ENCODE measurements around the gene PSD2.

The PSD2 gene

DNA sequence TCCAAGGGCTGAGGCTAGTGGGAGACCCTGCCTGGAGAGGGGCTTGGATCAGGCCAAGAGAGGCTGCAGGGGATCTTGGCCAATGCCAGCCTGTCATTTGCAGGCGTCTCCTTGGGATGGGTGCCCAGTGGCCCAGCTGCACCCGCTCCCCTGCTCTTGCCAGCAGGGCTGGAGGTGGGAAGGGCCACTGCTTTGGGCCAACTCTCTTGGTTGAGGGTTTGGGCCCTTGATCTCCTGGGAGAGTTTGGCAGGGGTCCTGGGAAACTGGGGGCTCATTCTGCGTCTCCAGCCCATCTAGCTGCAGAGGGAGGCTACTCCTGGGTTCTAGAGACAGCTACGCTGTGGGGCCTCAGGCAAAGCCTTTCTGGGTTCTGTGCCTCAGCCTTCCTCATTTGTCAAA is 10.5 kb downstream of the PSD2 start:
- no peaks in the 10 kb centered on the region for H3K4me1 Mint-ChIP-seq
- H3K9me3 Mint-ChIP-seq, result no peaks in the 10 kb centered on the region
- H3K27ac Mint-ChIP-seq, result no peak overlapping the region
- DNase-seq, result no peak
- peaks cover 60% of the 10 kb centered on the region for H3K27me3 Mint-ChIP-seq (ENCODE audit: low read depth, poor library complexity)
- TF ChIP-seq, protein P1, sequence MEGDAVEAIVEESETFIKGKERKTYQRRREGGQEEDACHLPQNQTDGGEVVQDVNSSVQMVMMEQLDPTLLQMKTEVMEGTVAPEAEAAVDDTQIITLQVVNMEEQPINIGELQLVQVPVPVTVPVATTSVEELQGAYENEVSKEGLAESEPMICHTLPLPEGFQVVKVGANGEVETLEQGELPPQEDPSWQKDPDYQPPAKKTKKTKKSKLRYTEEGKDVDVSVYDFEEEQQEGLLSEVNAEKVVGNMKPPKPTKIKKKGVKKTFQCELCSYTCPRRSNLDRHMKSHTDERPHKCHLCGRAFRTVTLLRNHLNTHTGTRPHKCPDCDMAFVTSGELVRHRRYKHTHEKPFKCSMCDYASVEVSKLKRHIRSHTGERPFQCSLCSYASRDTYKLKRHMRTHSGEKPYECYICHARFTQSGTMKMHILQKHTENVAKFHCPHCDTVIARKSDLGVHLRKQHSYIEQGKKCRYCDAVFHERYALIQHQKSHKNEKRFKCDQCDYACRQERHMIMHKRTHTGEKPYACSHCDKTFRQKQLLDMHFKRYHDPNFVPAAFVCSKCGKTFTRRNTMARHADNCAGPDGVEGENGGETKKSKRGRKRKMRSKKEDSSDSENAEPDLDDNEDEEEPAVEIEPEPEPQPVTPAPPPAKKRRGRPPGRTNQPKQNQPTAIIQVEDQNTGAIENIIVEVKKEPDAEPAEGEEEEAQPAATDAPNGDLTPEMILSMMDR (IDR thresholded peaks at IDR 0.05), result no peak
- no peaks in the 10 kb centered on the region for H3K36me3 Mint-ChIP-seq (ENCODE audit: low read depth)
- H3K4me3 Mint-ChIP-seq, result no peak overlapping the region

DNA sequence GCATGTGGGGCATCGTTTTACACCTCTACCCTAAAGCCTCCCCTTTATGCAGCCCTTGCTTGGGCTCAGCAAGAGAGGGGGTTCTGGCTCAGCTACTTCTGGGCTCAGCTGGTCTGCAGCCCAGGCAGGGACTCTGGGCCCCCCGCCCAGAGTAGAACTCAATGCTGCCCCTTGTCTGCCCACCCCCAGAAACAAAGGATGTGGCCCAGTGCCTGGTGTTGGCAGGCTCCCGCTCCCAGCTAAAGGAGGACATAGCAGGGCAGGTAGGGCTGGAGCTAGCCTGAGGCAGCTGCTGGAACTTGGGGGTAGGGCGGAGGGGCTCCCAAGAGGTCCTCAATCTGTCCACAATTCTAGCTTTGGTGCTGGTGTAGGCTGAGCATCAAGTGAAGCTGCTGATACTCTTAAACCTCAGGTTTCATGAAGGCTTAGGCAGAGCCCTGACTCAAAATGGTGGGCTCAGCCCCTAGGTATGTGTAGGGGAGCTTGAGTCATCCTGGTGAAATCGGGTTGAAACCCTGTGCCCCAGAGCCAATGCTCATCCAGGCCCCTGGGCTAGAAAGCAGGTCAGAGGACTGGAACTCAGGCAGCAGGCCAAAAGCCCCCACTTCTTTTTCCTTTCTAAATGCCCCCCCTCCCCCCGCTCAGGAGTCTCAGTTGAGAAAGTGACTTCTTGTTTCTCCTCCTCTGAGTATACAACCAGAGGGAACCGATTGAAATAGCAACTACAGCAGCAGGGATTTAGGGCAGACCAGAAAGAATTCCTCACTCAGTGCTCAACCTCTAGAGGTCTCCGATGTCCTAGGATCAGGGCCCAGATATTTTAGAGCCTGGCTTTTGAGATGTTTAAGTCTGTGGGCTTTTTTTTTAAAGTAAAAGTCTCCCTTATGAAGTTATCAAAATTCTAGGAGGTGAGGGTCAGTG is 11.4 kb downstream of the PSD2 start:
- TF ChIP-seq, protein P1 (IDR thresholded peaks at IDR 0.05), result no peak
- no peak for DNase-seq
- H3K4me1 Mint-ChIP-seq, result no peaks in the 10 kb centered on the region
- H3K27ac Mint-ChIP-seq, result no peak overlapping the region
- peaks cover 58% of the 10 kb centered on the region for H3K27me3 Mint-ChIP-seq (ENCODE audit: low read depth, poor library complexity)
- H3K36me3 Mint-ChIP-seq (ENCODE audit: low read depth), result no peaks in the 10 kb centered on the region
- no peak overlapping the region for H3K4me3 Mint-ChIP-seq
- no peaks in the 10 kb centered on the region for H3K9me3 Mint-ChIP-seq

DNA sequence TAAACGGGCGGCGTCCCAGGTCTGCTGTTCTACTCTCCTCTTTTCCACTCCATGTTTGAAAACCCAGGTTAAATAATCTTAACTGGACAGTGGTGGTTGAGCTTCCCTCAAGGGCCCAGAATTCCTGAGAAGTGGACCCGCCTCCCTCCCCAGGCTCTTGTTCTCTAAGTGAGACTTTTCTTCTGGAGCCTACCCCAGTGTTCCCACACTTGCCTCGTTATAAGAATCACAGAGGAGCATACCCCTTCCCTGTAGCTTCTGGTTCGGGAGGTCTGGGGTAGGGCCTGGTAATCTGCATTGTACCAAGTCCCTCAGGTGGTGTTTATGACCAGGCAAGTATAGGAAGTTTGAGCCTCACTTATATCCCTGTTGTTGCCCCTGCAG is 12.0 kb downstream of the PSD2 start:
- Mint-ChIP-seq H3K27me3 (ENCODE audit: low read depth, poor library complexity) (peaks cover 55% of the 10 kb centered on the region), H3K36me3 (ENCODE audit: low read depth) (no peaks in the 10 kb centered on the region), H3K4me1 (no peaks in the 10 kb centered on the region), H3K4me3 (no peak overlapping the region), H3K27ac (no peak overlapping the region), H3K9me3 (no peaks in the 10 kb centered on the region)
- no peak for DNase-seq
- TF ChIP-seq, protein P1 (IDR thresholded peaks at IDR 0.05), result no peak

DNA sequence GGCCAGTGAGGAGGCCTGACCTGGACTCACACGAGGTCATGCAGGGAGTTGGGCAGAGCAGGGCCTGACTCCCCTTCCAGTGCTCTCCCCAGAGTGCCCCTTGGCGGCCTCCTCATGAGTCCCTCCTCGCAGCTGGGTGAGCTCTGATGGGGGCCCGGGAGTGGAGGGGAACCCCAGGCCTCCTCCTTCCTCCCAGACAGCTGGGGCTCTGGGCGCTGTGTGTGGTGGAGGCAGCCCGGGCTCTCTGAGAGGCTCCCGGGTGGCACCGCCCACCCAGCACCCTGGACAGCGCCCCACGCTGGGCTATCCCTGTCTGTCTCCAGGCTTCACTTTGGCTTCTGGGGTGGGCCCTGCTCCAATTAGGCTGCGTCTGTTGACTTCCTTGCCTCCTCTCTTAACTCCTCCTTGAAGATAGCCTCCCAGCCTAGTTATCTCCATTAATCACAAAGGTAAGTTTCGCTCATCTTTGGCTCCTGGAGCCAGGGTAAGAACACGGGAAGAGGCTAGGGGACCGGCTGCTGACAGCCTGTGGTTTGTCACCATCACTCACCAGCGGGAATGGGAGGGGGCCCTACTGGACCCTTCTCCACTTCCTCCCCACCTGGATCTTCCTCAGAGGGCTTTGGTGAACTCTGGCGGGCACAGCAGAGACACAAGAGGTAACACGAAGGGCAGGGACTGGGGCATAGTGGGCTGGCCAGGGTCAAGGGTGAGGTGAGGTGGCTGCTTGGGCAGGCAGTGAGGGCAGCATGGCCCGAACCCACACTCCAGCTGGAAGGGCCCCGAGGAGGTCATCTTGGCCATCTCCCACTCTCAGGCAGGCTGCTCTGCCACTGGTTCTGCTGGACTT is 13.1 kb downstream of the PSD2 start:
- peaks cover 44% of the 10 kb centered on the region for H3K27me3 Mint-ChIP-seq (ENCODE audit: low read depth, poor library complexity)
- H3K36me3 Mint-ChIP-seq (ENCODE audit: low read depth), result no peaks in the 10 kb centered on the region
- TF ChIP-seq, protein P1 (IDR thresholded peaks at IDR 0.05), result no peak
- H3K4me1 Mint-ChIP-seq, result no peaks in the 10 kb centered on the region
- H3K27ac Mint-ChIP-seq, result no peak overlapping the region
- H3K4me3 Mint-ChIP-seq, result no peak overlapping the region
- DNase-seq, result peak; percentile 86
- H3K9me3 Mint-ChIP-seq, result no peaks in the 10 kb centered on the region

DNA sequence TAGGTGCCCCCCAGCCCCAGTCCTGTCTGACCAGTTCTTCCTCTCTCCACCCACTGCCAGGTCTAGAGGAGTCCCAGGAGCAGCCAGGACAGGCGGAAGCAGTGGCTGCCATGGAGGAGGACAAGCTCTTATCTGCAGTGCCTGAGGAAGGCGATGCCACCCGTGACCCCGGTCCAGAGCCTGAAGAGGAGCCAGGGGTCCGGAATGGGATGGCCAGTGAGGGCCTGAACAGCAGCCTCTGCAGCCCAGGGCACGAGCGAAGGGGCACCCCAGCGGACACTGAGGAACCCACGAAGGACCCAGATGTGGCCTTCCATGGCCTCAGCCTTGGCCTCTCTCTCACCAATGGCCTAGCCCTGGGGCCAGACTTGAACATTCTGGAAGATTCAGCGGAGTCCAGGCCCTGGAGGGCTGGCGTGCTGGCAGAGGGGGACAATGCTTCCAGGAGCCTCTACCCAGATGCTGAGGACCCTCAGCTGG is 13.8 kb downstream of the PSD2 start:
- TF ChIP-seq, protein P1 (IDR thresholded peaks at IDR 0.05), result no peak
- no peak overlapping the region for H3K27ac Mint-ChIP-seq
- peaks cover 39% of the 10 kb centered on the region for H3K27me3 Mint-ChIP-seq (ENCODE audit: low read depth, poor library complexity)
- H3K4me3 Mint-ChIP-seq, result no peak overlapping the region
- H3K36me3 Mint-ChIP-seq (ENCODE audit: low read depth), result no peaks in the 10 kb centered on the region
- no peaks in the 10 kb centered on the region for H3K4me1 Mint-ChIP-seq
- no peaks in the 10 kb centered on the region for H3K9me3 Mint-ChIP-seq
- no peak for DNase-seq

Measured in nephron progenitor cell (in vitro differentiated cells).